Osteoblast (primary cell): ENCODE data around the gene GABRB1. TPM values are rescaled to one million over a fixed set of nuclear protein-coding genes. Genes with fewer than 3 reads are reported as not detected.

Experiments used
- DNase-seq: peaks from one replicate; pipeline ENCODE4 v3.0.0; 2011; ENCODE audit warnings: low spot score, mixed read lengths; ENCODE audit not compliant: insufficient read length; ENCODE audit errors: missing footprints
- H2AFZ ChIP-seq: 2 replicates; pipeline ENCODE4 v1.6.0; 2011; ENCODE audit warnings: mild to moderate bottlenecking, low read length
- H3K27ac ChIP-seq: 2 replicates; pipeline ENCODE4 v1.5.1; 2011; ENCODE audit warnings: mild to moderate bottlenecking, low read depth, low read length, moderate library complexity
- H3K27me3 ChIP-seq: 2 replicates; pipeline ENCODE4 v1.6.0; 2012; ENCODE audit warnings: mild to moderate bottlenecking, control low read depth, inconsistent platforms, low read length, moderate library complexity; ENCODE audit not compliant: insufficient read depth
- H3K36me3 ChIP-seq: 2 replicates; pipeline ENCODE4 v1.5.1; 2011; ENCODE audit warnings: mild to moderate bottlenecking, low read length, control low read depth, moderate library complexity; ENCODE audit not compliant: insufficient read depth
- H3K4me1 ChIP-seq: 2 replicates; pipeline ENCODE4 v1.5.1; 2011; ENCODE audit warnings: mild to moderate bottlenecking, low read length, control low read depth, moderate library complexity; ENCODE audit not compliant: insufficient read depth
- H3K4me2 ChIP-seq: 2 replicates; pipeline ENCODE4 v1.6.0; 2011; ENCODE audit warnings: mild to moderate bottlenecking, low read length; ENCODE audit not compliant: insufficient read depth
- H3K4me3 ChIP-seq: fragments of 200-600 bp; sonication (generic); 3 replicates; pipeline ENCODE4 v1.5.1; 2012; ENCODE audit warnings: mild to moderate bottlenecking, low read length, inconsistent platforms; ENCODE audit not compliant: insufficient read depth
- H3K79me2 ChIP-seq: 2 replicates; pipeline ENCODE4 v1.6.0; 2012; ENCODE audit warnings: mild to moderate bottlenecking, low read length, control low read depth, inconsistent platforms; ENCODE audit not compliant: insufficient read depth
- H3K9me3 ChIP-seq: 2 replicates; pipeline ENCODE4 v1.5.1; 2011; ENCODE audit warnings: low read depth, low read length, control low read depth
- H4K20me1 ChIP-seq: 2 replicates; pipeline ENCODE4 v1.6.0; 2012; ENCODE audit warnings: mild to moderate bottlenecking, low read length, control low read depth; ENCODE audit not compliant: insufficient read depth
- total RNA-seq: library from RNA; depleted of rRNA; stranded (reverse); fragments of >200 nt; gene quantifications from 2 replicates; pipeline ENCODE4 v1.2.3, GENCODE V29; 2012
- TF ChIP-seq, protein P1 (sequence below): IDR thresholded peaks from 2 replicates; pipeline ENCODE4 v1.5.1; 2011; ENCODE audit warnings: mild to moderate bottlenecking, low read depth, low read length, moderate library complexity; ENCODE audit errors: extremely low read depth

Gene GABRB1
- total RNA-seq, 1 donor, result not detected

DNA sequence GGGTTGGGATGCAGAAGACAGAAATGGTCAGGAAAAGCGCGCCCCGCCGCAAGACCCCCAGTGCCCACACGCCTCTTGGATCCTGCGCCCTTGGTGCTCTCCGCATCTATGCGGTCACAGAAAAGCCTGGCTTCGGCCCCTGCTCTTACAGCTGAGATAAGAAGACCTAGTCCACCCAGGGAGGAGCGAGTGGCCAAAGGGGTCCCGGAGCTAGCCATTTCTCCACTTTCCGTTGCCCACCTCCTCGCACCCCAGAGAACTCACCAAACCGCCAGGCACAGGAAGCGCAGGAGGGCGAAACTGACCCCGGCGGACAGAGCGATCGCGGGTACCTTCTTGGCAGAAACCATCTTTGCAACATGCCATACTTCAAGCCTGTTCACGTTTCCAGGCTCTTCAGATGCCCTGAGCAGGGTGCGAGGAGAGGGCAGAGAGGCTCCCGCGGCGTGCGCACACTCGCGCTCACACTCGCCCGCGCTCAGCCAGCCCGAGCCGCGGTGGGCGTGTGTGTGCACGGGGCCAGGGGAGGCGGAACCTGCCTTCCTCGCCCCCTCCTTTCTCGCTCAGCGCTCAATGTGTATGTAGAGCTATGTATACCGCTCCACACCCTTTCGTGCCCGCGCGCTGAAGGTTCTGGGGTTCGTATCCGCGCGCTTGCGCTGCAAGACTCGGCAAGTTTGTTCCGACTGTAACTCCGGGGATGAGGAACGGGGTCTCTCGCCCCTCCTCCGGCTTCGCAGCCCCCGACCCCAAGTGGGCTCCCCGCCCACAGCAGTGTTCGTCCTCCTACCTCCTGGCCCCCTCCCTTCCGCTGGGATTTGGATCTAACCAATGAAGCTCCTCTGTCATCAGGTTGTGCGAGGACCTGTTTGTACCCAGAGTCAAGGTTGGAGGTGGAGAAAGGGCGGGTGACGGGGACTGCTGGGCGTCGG lies 38.0 kb upstream of the GABRB1 start, which contains the start of gene GABRA4:
Gene GABRA4, minus strand, starts transcription at position 507 of the 932 bp plus-strand sequence. Its CDS starts 157 bp downstream, at position 350.
- TF ChIP-seq, protein P1, sequence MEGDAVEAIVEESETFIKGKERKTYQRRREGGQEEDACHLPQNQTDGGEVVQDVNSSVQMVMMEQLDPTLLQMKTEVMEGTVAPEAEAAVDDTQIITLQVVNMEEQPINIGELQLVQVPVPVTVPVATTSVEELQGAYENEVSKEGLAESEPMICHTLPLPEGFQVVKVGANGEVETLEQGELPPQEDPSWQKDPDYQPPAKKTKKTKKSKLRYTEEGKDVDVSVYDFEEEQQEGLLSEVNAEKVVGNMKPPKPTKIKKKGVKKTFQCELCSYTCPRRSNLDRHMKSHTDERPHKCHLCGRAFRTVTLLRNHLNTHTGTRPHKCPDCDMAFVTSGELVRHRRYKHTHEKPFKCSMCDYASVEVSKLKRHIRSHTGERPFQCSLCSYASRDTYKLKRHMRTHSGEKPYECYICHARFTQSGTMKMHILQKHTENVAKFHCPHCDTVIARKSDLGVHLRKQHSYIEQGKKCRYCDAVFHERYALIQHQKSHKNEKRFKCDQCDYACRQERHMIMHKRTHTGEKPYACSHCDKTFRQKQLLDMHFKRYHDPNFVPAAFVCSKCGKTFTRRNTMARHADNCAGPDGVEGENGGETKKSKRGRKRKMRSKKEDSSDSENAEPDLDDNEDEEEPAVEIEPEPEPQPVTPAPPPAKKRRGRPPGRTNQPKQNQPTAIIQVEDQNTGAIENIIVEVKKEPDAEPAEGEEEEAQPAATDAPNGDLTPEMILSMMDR, result no peak
- H3K9me3 ChIP-seq, result no peaks in the 10 kb centered on the region
- H4K20me1 ChIP-seq, result no peaks in the 10 kb centered on the region
- peak within 1 kb of the TSS; percentile 42 for H2AFZ ChIP-seq
- peak within 1 kb of the TSS; percentile 84 for H3K4me2 ChIP-seq
- no peaks in the 10 kb centered on the region for H3K79me2 ChIP-seq
- H3K4me1 ChIP-seq, result peaks cover 9% of the 10 kb centered on the region
- peak within 1 kb of the TSS; percentile 61 for H3K4me3 ChIP-seq
- no peak within 1 kb of the TSS for H3K27ac ChIP-seq
- peaks cover 54% of the 10 kb centered on the region for H3K27me3 ChIP-seq
- DNase-seq, result peak; percentile 39
- H3K36me3 ChIP-seq, result no peaks in the 10 kb centered on the region

DNA sequence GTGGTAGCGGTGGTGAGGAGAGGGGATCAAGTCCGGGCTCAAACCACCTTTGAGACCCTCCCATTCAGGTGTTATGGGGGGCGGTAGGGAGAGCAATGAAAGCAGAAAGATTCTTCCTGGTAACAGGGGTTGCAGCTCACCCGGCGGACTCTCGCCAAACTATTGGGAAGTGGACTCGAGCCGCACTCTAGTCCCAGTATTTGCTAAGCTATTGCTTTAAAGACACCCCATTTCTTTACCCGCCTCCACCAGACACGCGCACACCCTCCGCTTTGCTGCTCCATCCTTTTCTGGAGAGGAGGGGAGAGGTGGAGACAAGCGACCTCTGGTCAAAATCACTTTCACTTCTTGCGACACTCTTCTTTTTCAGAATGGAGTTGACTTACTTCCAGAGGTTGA lies 37.4 kb upstream of the GABRB1 start:
- H2AFZ ChIP-seq, result peak overlapping the region; percentile 41
- H3K4me1 ChIP-seq, result peaks cover 9% of the 10 kb centered on the region
- TF ChIP-seq, protein P1, result no peak
- H3K9me3 ChIP-seq, result no peaks in the 10 kb centered on the region
- DNase-seq, result peak; percentile 63
- no peaks in the 10 kb centered on the region for H3K79me2 ChIP-seq
- H3K36me3 ChIP-seq, result no peaks in the 10 kb centered on the region
- peaks cover 51% of the 10 kb centered on the region for H3K27me3 ChIP-seq
- H4K20me1 ChIP-seq, result no peaks in the 10 kb centered on the region
- peak overlapping the region; percentile 84 for H3K4me2 ChIP-seq
- no peak overlapping the region for H3K27ac ChIP-seq
- peak overlapping the region; percentile 61 for H3K4me3 ChIP-seq

DNA sequence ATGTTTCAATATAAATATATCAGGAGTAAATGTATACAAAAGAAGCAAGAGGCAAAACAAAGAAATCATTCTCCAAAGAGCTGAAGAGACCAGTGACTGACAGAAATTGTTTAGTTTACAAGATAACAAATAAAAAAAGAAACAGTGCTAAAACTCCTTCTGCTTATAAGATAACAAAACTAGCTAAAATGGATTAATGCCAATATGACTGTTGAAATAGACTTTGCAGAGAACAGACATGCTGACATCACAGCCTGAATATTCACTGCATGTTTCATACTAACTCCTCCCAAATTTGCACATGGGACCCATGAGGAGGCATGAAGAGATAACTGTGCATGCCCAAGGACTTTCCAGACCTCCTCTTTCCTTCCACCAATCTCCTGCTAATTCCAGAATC lies 31.8 kb upstream of the GABRB1 start:
- Histone ChIP-seq H3K4me2 (no peak overlapping the region), H4K20me1 (no peaks in the 10 kb centered on the region), H3K79me2 (no peaks in the 10 kb centered on the region), H3K36me3 (no peaks in the 10 kb centered on the region), H3K4me3 (no peak overlapping the region), H3K4me1 (no peaks in the 10 kb centered on the region), H3K27ac (no peak overlapping the region), H3K27me3 (peaks cover 11% of the 10 kb centered on the region), H3K9me3 (no peaks in the 10 kb centered on the region), H2AFZ (no peak overlapping the region)
- DNase-seq, result peak; percentile 23
- TF ChIP-seq, protein P1, result no peak

DNA sequence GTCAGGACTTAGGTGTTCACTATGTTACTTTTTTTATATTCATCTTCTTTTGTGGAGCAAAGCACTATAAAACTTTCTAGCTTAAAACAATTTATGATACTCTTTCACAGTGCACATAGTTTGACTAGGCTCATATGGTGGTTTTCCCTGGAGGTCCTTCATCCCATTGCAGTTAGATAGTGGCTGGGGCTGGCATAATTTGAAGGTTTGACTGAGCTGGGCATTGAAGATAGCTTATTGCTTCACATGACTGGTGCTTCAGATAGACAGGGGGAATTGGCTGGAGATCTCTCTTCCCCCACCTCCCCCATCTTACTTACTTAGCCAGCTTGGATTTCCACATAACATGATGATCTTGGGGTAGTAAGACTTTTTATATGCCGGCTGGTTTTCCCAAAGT lies 31.0 kb upstream of the GABRB1 start:
- Histone ChIP-seq H3K79me2 (no peaks in the 10 kb centered on the region), H3K36me3 (no peaks in the 10 kb centered on the region), H3K4me2 (no peak overlapping the region), H3K4me3 (no peak overlapping the region), H2AFZ (no peak overlapping the region), H3K9me3 (no peaks in the 10 kb centered on the region), H4K20me1 (no peaks in the 10 kb centered on the region), H3K27me3 (peaks cover 3% of the 10 kb centered on the region), H3K27ac (no peak overlapping the region), H3K4me1 (no peaks in the 10 kb centered on the region)
- TF ChIP-seq, protein P1, result no peak
- peak; percentile 63 for DNase-seq
